ENCODE measurements around the gene PRR12.
A peak's percentile ranks its signal among the peaks of the same experiment; 100 is the strongest.

PRR12 gene

DNA sequence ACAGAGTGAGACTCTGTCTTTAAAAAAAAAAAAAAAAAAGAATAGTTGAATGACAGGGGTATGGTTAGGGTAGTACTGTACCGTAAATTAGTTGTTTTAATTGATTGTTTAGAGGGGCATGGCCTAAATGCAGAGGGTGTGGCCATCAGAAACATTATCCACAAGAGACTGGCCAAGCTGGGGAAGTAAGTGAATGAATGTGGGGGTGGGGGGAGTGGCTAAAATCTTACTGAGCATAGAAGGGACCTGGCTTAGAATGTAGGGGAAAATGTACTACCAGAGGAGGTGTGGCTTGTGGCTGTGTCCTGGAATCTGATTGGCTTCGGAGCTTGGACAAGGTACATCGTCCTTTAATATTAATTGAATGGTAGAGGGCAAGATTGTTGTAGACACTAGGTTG is 78.5 kb downstream of the PRR12 start:
- DNase-seq: peak; percentile 32

DNA sequence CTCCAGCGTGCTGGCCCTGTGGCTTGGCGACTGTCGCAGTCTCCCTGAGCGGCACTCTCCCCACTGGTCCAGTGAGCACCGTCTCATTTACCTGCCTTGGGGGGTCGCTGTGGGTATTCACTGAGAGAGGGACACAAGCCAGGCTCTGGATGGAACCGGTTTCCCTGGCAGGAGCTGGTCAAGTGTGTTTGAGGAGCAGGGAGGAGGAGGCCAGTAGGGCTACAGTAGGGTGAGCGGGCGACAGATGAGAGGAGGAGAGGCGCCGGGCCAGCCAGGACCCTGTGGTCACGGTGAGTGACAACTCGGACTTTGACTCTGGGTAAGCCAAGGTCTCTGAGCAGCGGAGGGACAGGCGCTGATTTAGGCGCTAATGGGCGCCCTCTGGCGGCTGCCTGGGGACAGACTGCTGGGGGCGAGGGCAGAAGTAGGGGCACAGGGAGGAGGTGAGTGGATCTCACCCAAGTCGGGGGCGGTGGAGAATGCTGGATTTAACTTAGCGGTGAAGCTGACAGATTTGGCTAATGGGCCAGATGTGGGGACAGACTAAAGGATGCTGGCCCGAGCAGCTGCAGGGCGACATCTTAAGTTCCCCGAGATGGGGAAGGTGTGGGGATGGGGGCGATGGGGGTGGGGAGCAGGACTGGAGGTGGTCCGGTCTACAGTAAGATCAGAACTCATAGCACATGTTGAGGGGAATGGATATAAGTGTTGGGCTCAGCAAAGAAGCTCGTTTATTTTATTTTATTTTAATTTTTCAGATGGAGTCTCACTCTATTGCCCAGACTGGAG is 81.3 kb downstream of the PRR12 start:
- peak; percentile 81 for DNase-seq

All from suppressor macrophage treated with lipopolysaccharide for 4 hours (primary cell).